SU-DHL-6 (cell line): ENCODE results near the gene WIPF1.

Experiments used
- H2AFZ ChIP-seq: fragments of 200-600 bp; sonication (generic); 2 replicates; pipeline ENCODE4 v1.6.1; 2014; ENCODE audit warnings: low read depth, mild to moderate bottlenecking, moderate library complexity, mixed read lengths, antibody characterized with exemption, low read length; ENCODE audit not compliant: severe bottlenecking
- H3F3A ChIP-seq: fragments of 200-600 bp; shearing (Covaris generic); 2 replicates; pipeline ENCODE4 v1.6.0; 2016; ENCODE audit warnings: antibody characterized with exemption, mild to moderate bottlenecking; ENCODE audit not compliant: insufficient read depth
- H3K27ac ChIP-seq: fragments of 200-600 bp; sonication (generic); 2 replicates; pipeline ENCODE4 v1.5.1; 2016; ENCODE audit warnings: low read depth, mild to moderate bottlenecking, low read length, moderate library complexity, mixed read lengths
- H3K27me3 ChIP-seq: fragments of 200-600 bp; sonication (generic), shearing (Covaris generic); 2 replicates; pipeline ENCODE4 v1.6.0; 2014; ENCODE audit warnings: mild to moderate bottlenecking, low read length
- H3K36me3 ChIP-seq: fragments of 200-600 bp; sonication (generic); 2 replicates; pipeline ENCODE4 v1.6.1; 2014; ENCODE audit warnings: mild to moderate bottlenecking, low read length, mixed read lengths
- H3K4me2 ChIP-seq: fragments of 300-600, 200-600 bp; shearing (Covaris generic), sonication (generic); 2 replicates; pipeline ENCODE4 v1.6.0; 2014; ENCODE audit warnings: low read length, low read depth, mild to moderate bottlenecking; ENCODE audit not compliant: poor library complexity, severe bottlenecking
- H3K4me3 ChIP-seq: fragments of 200-600 bp; sonication (generic); 2 replicates; pipeline ENCODE4 v1.5.1; 2014; ENCODE audit warnings: antibody characterized with exemption, low read length, mild to moderate bottlenecking, mixed read lengths; ENCODE audit not compliant: insufficient read depth, poor library complexity, severe bottlenecking
- H3K79me2 ChIP-seq: fragments of 200-600 bp; sonication (generic); 2 replicates; pipeline ENCODE4 v1.6.1; 2014; ENCODE audit warnings: mild to moderate bottlenecking, low read length, moderate library complexity; ENCODE audit not compliant: insufficient read depth
- H3K9ac ChIP-seq: fragments of 200-600 bp; sonication (generic); 2 replicates; pipeline ENCODE4 v1.7.0; 2014; ENCODE audit warnings: mild to moderate bottlenecking, low read length
- H3K9me2 ChIP-seq: fragments of 200-600 bp; sonication (generic); replicated peaks from 2 replicates; pipeline ENCODE4 v1.6.1; 2014; ENCODE audit warnings: low read length; ENCODE audit not compliant: insufficient read depth
- H3K9me3 ChIP-seq: fragments of 200-600 bp; sonication (generic); 2 replicates; pipeline ENCODE4 v1.6.1; 2014; ENCODE audit warnings: low read length, mixed read lengths; ENCODE audit not compliant: insufficient read depth
- H4K20me1 ChIP-seq: fragments of 200-600 bp; sonication (generic); 2 replicates; pipeline ENCODE4 v1.6.1; 2014; ENCODE audit warnings: low read depth, mild to moderate bottlenecking, antibody characterized with exemption, low read length, moderate library complexity, mixed read lengths
- EZH2phosphoT487 ChIP-seq: fragments of 200-600 bp; sonication (generic), shearing (Covaris generic); conservative IDR thresholded peaks from 2 replicates; pipeline ENCODE4 v1.6.1; 2018; ENCODE audit warnings: mild to moderate bottlenecking, antibody characterized with exemption, low read length, moderate library complexity, mixed read lengths
- TF ChIP-seq, protein P1 (sequence below): fragments of 200-600 bp; sonication (generic); IDR thresholded peaks from one replicate; pipeline ENCODE4 v1.5.1; 2017; ENCODE audit warnings: antibody characterized with exemption, mild to moderate bottlenecking, low read length, moderate library complexity; ENCODE audit not compliant: insufficient read depth, poor library complexity, severe bottlenecking

The WIPF1 gene

DNA sequence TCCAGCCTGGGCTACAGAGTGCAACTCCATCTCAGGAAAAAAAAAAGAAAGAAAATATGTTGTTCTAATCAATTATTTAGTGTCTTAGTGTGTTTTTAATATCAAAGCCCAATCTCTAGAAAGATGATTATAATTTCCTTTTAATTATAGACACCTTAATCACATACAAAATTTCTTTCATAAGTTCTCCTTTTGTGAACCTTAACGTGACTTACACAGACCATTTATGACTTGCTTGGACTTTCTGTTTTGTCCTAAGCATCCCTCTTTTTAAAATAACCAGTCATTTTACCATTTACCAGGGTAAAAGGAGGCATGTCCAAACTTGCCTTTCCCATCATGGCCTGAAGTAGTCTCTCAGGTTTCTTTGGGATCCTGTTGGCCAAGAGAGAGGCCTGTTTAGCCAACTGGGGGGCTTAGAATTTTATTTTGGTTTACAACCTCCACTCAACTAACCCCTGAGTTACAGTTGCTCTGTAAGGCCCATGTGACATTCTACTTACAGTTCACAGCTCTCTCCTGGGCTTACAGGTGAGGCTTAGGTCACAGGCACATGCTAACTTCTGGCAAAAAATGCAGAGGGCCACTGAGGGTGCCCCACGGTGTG lies 86.9 kb downstream of the WIPF1 start:
- Histone ChIP-seq H3K27me3 (no peaks in the 10 kb centered on the region), H3K4me3 (no peak overlapping the region), H4K20me1 (no peaks in the 10 kb centered on the region), H3K9me3 (peaks cover 34% of the 10 kb centered on the region), H3F3A (no peaks in the 10 kb centered on the region), H2AFZ (no peak overlapping the region), H3K4me2 (no peak overlapping the region), H3K9me2 (no peaks in the 10 kb centered on the region), H3K36me3 (no peaks in the 10 kb centered on the region), H3K27ac (no peak overlapping the region), H3K9ac (no peak overlapping the region), H3K79me2 (no peaks in the 10 kb centered on the region)
- TF ChIP-seq, protein P1, sequence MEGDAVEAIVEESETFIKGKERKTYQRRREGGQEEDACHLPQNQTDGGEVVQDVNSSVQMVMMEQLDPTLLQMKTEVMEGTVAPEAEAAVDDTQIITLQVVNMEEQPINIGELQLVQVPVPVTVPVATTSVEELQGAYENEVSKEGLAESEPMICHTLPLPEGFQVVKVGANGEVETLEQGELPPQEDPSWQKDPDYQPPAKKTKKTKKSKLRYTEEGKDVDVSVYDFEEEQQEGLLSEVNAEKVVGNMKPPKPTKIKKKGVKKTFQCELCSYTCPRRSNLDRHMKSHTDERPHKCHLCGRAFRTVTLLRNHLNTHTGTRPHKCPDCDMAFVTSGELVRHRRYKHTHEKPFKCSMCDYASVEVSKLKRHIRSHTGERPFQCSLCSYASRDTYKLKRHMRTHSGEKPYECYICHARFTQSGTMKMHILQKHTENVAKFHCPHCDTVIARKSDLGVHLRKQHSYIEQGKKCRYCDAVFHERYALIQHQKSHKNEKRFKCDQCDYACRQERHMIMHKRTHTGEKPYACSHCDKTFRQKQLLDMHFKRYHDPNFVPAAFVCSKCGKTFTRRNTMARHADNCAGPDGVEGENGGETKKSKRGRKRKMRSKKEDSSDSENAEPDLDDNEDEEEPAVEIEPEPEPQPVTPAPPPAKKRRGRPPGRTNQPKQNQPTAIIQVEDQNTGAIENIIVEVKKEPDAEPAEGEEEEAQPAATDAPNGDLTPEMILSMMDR: no peak
- TF ChIP-seq EZH2phosphoT487: no peak
